GM12878 (cell line): ENCODE results near the gene MYO10.

ENCODE experiments used
- EZH2 ChIP-seq: IDR thresholded peaks from 2 replicates; pipeline ENCODE4 v1.6.1; 2012; ENCODE audit warnings: low read depth, mild to moderate bottlenecking, control low read depth, inconsistent platforms, low read length, borderline replicate concordance; ENCODE audit not compliant: control insufficient read depth
- MEF2B ChIP-seq: fragments of 450-650 bp; IDR thresholded peaks from 2 replicates; pipeline ENCODE4 v1.6.1; 2018; ENCODE audit warnings: mild to moderate bottlenecking, moderate library complexity; ENCODE audit not compliant: partially characterized antibody, poor library complexity, severe bottlenecking
- TCF12 ChIP-seq: IDR thresholded peaks from 2 replicates; pipeline ENCODE4 v1.6.1; 2011; ENCODE audit warnings: low read depth, mild to moderate bottlenecking, low read length
- YY1 ChIP-seq: IDR thresholded peaks from 2 replicates; pipeline ENCODE4 v1.6.1; 2011; ENCODE audit warnings: low read depth, mild to moderate bottlenecking, low read length
- TF ChIP-seq, protein P1 (sequence below), 3 experiments: IDR thresholded peaks in 2 of 3; conservative IDR thresholded peaks in 1 of 3; 2 replicates each; pipeline ENCODE4 v1.5.1; 2011; ENCODE audit warnings: low read depth in 3 of 3, low read length in 3 of 3, mild to moderate bottlenecking in 3 of 3, control low read depth in 2 of 3, moderate library complexity in 2 of 3, inconsistent platforms in 1 of 3, mixed read lengths in 1 of 3; ENCODE audit not compliant: control insufficient read depth in 2 of 3, insufficient read depth in 1 of 3; ENCODE audit errors: extremely low read depth in 1 of 3
- TF ChIP-seq, protein P2 (sequence below): IDR thresholded peaks from 2 replicates; pipeline ENCODE4 v1.6.1; 2012; ENCODE audit warnings: mild to moderate bottlenecking, low read depth, low read length
- TF ChIP-seq, protein P3 (sequence below): fragments of 450-650 bp; IDR thresholded peaks from 2 replicates; pipeline ENCODE4 v1.6.1; 2017; ENCODE audit warnings: mild to moderate bottlenecking, moderate library complexity

DNA sequence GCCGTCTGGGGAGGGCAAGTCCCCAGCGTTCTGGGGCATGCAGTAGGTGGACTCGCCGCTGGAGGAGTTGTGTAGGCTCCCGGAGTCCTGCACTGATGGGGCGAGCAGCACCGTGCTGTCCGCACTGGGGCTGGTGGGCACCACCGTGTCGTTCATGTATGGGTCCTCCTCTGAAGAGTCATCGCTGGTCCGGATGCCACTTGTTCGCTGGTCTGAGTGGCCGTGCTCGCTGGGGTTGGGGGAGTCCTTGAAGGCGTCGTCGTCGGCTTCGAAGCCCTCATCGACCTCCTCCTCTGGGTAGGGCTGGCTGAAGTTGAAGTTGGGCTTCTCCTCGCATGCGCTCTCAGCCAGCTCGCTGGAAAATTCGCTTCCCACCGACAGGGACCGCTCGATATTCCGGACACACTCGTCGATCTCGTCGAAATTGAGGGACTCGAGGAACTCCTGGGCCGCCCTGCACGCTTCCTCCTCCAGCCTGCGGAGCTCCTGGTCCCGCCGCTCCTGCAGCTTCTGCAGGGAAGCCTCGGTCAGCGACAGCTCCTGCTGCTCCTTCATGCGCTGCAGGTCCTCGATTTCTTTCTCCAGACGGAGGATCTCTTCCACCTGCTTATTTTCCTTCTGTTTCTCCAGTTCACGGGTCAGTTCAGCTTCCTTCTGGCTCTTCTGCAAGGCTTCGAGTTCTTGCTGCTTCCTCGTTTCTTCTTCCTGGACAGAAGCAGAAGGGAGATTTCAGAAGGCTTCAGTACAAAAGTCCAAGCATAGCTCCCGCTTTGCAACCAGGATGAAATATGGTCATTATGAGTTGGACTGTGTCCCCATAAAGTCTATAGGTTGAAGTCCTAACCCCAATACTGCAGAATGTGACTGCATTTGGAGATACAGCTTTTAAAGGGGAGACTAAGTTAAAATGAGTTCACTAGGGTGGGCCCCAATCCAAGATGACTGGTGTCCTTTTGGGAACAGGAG is 234.7 kb downstream of the MYO10 start:
- TF ChIP-seq TCF12, result no peak
- TF ChIP-seq, protein P1, sequence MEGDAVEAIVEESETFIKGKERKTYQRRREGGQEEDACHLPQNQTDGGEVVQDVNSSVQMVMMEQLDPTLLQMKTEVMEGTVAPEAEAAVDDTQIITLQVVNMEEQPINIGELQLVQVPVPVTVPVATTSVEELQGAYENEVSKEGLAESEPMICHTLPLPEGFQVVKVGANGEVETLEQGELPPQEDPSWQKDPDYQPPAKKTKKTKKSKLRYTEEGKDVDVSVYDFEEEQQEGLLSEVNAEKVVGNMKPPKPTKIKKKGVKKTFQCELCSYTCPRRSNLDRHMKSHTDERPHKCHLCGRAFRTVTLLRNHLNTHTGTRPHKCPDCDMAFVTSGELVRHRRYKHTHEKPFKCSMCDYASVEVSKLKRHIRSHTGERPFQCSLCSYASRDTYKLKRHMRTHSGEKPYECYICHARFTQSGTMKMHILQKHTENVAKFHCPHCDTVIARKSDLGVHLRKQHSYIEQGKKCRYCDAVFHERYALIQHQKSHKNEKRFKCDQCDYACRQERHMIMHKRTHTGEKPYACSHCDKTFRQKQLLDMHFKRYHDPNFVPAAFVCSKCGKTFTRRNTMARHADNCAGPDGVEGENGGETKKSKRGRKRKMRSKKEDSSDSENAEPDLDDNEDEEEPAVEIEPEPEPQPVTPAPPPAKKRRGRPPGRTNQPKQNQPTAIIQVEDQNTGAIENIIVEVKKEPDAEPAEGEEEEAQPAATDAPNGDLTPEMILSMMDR (IDR thresholded peaks at IDR 0.05 in 2 of 3, conservative IDR thresholded peaks at IDR 0.05 in 1 of 3; ENCODE audit: control insufficient read depth in 2 of 3, extremely low read depth in 1 of 3, insufficient read depth in 1 of 3, low read depth in 3 of 3, low read length in 3 of 3), result no peak
- no peak for TF ChIP-seq EZH2
- TF ChIP-seq, protein P2, sequence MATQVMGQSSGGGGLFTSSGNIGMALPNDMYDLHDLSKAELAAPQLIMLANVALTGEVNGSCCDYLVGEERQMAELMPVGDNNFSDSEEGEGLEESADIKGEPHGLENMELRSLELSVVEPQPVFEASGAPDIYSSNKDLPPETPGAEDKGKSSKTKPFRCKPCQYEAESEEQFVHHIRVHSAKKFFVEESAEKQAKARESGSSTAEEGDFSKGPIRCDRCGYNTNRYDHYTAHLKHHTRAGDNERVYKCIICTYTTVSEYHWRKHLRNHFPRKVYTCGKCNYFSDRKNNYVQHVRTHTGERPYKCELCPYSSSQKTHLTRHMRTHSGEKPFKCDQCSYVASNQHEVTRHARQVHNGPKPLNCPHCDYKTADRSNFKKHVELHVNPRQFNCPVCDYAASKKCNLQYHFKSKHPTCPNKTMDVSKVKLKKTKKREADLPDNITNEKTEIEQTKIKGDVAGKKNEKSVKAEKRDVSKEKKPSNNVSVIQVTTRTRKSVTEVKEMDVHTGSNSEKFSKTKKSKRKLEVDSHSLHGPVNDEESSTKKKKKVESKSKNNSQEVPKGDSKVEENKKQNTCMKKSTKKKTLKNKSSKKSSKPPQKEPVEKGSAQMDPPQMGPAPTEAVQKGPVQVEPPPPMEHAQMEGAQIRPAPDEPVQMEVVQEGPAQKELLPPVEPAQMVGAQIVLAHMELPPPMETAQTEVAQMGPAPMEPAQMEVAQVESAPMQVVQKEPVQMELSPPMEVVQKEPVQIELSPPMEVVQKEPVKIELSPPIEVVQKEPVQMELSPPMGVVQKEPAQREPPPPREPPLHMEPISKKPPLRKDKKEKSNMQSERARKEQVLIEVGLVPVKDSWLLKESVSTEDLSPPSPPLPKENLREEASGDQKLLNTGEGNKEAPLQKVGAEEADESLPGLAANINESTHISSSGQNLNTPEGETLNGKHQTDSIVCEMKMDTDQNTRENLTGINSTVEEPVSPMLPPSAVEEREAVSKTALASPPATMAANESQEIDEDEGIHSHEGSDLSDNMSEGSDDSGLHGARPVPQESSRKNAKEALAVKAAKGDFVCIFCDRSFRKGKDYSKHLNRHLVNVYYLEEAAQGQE, result no peak
- no peak for TF ChIP-seq YY1
- TF ChIP-seq, protein P3, sequence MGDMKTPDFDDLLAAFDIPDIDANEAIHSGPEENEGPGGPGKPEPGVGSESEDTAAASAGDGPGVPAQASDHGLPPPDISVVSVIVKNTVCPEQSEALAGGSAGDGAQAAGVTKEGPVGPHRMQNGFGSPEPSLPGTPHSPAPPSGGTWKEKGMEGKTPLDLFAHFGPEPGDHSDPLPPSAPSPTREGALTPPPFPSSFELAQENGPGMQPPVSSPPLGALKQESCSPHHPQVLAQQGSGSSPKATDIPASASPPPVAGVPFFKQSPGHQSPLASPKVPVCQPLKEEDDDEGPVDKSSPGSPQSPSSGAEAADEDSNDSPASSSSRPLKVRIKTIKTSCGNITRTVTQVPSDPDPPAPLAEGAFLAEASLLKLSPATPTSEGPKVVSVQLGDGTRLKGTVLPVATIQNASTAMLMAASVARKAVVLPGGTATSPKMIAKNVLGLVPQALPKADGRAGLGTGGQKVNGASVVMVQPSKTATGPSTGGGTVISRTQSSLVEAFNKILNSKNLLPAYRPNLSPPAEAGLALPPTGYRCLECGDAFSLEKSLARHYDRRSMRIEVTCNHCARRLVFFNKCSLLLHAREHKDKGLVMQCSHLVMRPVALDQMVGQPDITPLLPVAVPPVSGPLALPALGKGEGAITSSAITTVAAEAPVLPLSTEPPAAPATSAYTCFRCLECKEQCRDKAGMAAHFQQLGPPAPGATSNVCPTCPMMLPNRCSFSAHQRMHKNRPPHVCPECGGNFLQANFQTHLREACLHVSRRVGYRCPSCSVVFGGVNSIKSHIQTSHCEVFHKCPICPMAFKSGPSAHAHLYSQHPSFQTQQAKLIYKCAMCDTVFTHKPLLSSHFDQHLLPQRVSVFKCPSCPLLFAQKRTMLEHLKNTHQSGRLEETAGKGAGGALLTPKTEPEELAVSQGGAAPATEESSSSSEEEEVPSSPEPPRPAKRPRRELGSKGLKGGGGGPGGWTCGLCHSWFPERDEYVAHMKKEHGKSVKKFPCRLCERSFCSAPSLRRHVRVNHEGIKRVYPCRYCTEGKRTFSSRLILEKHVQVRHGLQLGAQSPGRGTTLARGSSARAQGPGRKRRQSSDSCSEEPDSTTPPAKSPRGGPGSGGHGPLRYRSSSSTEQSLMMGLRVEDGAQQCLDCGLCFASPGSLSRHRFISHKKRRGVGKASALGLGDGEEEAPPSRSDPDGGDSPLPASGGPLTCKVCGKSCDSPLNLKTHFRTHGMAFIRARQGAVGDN, result no peak
- TF ChIP-seq MEF2B, result no peak
